HG03060 (cell line): ENCODE data around the gene GUCY1A2.

ENCODE experiments used
- ATAC-seq: cut with Tn5 transposase; IDR thresholded peaks from one replicate; pipeline ENCODE4 v1.9.1; 2021; ENCODE audit warnings: low read depth, moderate number of reproducible peaks; ENCODE audit not compliant: unreplicated experiment

Gene GUCY1A2

GRCh38 chr11:106679581-106679980 lies 338.7 kb downstream of the GUCY1A2 start:
- no peak for ATAC-seq

GRCh38 chr11:106679181-106679580 lies 339.1 kb downstream of the GUCY1A2 start:
- no peak for ATAC-seq

DNA sequence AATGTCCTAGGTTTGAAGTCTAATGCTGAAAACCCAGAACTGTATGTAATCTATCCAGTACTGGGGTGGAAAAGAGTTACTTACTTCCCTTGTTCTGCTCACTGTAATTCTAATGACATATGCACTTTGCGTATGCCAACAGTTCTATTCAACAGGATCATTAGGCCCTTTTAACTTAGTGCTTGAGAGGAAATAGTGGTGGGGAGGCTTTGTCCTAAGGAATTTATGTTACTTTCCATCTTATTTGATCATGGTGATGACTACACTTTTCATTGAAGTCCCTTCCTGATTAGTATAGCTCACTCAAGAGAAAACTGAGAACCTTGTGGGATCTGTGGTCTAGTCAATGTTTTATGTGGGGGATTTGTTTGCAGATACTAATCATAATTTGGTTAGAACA lies 348.2 kb downstream of the GUCY1A2 start:
- ATAC-seq: no peak

DNA sequence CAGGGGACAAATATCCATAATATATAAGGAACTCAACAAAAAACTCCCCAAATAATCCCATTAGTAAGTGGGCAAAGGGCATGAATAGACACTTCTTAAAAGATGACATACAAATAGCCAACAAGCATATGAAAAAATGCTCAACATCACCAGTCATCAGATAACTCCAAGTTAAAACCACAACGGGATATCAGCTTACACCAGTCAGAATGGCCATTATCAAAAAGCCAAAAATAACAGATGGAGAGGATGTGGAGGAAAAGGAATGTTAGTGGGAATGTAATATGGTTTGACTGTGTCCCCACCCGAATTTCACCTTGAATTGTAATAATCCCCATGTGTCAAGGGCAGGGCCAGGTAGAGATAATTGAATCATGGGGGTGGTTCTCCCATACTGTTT lies 350.1 kb downstream of the GUCY1A2 start:
- no peak for ATAC-seq

GRCh38 chr11:106656646-106657045 lies 361.6 kb downstream of the GUCY1A2 start:
- no peak for ATAC-seq

DNA sequence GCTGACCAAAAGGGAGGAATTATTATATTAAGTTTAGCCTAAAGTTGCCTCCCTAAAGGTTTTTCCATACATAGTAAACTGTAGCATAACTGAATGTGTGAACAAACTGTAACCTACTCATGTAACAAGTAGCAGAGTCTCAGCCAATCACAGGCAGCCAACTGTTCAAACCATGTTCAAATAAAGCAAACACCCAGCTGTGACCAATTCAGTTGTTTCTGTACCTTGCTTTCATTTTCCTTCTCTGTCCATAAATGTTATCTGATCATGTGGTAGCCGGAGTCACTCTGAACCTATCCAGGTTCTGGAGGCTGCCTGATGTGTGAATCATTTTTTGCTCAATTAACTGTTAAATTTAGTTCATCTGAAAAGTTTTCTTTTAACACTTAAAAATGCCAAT lies 373.5 kb downstream of the GUCY1A2 start:
- no peak for ATAC-seq

DNA sequence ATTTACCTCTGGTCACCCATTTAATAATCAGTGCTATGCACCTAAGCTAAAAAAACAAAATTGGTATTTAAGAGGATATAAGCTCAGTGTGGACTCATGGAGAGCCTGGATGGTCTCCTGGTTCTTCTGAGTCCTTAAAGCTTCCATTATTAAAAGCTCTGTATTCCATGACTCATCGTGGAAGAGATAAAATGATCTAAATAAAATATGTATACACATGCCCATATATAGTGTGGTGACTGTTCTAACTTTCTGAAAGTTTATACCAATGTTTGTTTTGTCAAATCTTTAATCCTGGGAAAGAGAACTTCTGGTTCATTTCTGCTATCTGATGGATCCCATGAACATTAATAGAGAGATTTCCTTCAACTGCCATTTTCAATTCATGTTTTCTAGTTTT lies 375.9 kb downstream of the GUCY1A2 start:
- ATAC-seq: no peak

DNA sequence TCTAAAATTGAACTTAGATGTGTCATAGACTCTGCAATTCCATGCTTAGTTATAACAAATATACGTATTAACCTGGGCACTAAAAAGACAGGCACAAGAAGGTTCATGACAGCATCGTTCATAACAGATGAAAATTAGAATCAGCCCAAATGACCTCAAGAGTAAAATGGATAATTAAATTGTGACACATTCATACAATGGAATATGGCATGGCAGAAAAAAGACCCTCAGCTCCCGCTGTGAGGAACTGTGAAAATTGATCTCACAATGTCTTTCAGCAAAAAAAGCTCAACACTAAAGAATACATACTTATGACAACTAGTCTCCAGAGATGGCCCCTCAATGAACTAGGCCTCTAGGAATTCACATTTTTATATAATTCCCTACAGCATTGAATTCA lies 386.0 kb downstream of the GUCY1A2 start:
- no peak for ATAC-seq

GRCh38 chr11:106627694-106628093 lies 390.6 kb downstream of the GUCY1A2 start:
- no peak for ATAC-seq

DNA sequence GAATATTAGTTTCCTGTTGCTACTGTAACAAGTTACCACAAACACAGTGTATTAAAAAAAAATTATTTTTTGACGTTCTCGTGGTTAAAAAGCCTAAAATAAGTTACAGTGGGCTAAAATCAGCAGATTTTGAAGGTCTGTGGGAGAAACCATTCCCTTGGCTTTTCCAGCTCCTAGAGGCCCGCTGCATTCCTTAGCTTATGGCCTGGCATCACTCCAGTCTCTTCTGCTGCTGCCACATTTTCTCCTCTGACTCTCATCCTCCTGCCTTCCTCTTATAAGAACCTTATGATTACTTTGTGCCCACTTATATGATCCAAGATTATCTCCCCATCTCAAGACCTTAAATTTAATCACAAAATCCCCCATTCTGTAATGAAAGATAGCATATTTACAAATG lies 392.7 kb downstream of the GUCY1A2 start:
- no peak for ATAC-seq

DNA sequence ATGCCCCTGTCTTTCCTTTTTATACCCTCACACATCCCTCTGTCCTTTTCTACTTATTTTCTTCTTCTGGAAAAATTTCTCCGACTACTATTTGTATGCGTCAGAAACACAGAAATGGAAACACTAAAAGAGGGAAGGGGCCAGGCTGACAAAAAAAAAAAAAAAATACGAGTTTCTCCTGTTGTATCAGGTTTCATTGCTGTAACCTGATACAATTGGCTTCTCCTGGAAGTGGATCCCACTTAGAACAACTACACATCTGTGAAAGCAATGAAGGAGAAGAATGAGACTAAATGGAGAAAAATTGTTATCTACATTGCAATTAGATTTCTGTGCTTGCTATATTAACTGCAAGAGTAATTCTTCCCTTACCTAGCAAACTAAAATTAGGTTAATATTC lies 393.9 kb downstream of the GUCY1A2 start:
- ATAC-seq: no peak
